ENCODE measurements around the gene MARCHF4. TPM values are rescaled to one million over a fixed set of nuclear protein-coding genes. Genes with fewer than 3 reads are reported as not detected.
A peak's percentile ranks its signal among the peaks of the same experiment; 100 is the strongest.

MARCHF4 gene
- total RNA-seq, 6 experiments from 2014 or later = 44.9 to 70.3 (median 48.2) TPM

DNA sequence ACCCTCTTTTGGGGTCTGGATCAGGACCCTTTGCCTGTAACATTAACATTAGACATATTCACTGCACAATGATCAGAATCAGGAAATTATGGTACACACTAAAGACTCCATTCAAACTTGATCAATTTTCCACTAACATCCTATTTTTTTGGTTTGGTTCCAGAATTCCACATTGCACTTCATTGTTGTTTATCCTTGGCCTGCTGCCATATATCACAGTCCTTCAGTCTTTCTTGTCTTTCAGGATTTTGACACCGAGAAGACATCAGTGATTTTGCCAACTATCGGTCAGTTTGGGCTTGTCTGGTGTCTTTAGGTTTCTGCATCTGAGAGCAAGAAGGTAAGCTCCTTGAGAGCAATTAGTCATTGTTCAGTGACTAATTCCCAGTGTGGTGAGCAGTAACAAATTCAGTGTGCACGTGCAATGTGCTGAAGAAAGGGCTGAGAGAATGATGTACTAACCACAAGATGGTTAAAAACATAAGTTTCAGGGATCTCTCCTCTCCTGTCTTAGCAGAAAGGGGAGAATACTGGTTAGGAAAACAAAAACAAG, 23.5 kb downstream of the MARCHF4 start:
- Mint-ChIP-seq H3K4me1 (ENCODE audit: low read depth) (peaks cover 93% of the 10 kb centered on the region), H3K4me3 (peak overlapping the region; percentile 55), H3K9me3 (no peaks in the 10 kb centered on the region), H3K27ac (peak overlapping the region; percentile 93), H3K27me3 (ENCODE audit: insufficient read depth) (no peaks in the 10 kb centered on the region; the same call in 1 of the 2 replicates), H3K36me3 (ENCODE audit: low read depth) (peaks cover 33% of the 10 kb centered on the region)
- DNase-seq = peak; percentile 87
- TF ChIP-seq, protein P1, sequence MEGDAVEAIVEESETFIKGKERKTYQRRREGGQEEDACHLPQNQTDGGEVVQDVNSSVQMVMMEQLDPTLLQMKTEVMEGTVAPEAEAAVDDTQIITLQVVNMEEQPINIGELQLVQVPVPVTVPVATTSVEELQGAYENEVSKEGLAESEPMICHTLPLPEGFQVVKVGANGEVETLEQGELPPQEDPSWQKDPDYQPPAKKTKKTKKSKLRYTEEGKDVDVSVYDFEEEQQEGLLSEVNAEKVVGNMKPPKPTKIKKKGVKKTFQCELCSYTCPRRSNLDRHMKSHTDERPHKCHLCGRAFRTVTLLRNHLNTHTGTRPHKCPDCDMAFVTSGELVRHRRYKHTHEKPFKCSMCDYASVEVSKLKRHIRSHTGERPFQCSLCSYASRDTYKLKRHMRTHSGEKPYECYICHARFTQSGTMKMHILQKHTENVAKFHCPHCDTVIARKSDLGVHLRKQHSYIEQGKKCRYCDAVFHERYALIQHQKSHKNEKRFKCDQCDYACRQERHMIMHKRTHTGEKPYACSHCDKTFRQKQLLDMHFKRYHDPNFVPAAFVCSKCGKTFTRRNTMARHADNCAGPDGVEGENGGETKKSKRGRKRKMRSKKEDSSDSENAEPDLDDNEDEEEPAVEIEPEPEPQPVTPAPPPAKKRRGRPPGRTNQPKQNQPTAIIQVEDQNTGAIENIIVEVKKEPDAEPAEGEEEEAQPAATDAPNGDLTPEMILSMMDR (IDR thresholded peaks at IDR 0.05) = 0 out of 2 replicates have a peak, but pooled peaks have one; percentile 12

DNA sequence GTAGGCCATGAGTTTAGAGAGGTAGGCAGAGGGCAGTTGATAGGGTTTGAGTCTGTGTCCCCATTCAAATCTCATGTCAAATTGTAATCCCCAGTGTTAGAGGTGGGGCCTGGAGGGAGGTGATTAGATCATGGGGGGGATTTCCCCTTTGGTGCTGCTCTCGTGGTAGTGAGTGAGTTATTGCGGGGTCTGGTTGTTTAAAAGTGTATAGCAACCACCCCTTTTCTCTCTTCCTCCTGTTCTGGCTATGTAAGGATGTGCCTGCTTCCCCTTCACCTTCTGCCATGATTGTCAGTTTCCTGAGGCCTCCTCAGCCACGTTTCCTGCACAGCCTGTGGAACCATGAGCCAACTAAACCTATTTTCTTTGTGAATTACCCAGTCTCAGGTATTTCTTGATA, 25.5 kb downstream of the MARCHF4 start:
- H3K4me1 Mint-ChIP-seq (ENCODE audit: low read depth) = peaks cover 90% of the 10 kb centered on the region

DNA sequence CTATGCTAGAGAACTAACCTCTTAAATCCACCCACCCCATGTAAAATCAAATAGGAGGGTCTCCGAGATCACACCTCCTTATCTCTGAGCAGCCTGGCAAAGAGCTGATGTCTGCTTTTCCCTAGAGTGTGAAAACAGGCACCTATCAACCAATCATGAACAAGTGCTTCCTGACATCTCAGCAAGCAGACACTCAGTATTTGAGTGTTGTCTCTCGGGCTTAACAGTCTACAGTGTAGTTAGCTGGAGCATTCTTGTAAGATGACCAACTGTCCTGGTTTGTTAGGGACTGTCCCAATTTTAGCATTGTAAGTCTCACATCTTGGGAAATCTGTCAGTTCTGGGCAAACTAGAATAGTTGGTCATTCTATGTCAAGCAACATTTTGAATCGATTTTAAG, 26.4 kb downstream of the MARCHF4 start:
- Mint-ChIP-seq H3K9me3 (no peaks in the 10 kb centered on the region), H3K4me3 (no peak overlapping the region), H3K36me3 (ENCODE audit: low read depth) (peaks cover 30% of the 10 kb centered on the region), H3K27ac (peak overlapping the region; percentile 82), H3K4me1 (ENCODE audit: low read depth) (peaks cover 90% of the 10 kb centered on the region), H3K27me3 (ENCODE audit: insufficient read depth) (peaks cover 1% of the 10 kb centered on the region; the same call in 1 of the 2 replicates)
- peak; percentile 47 for DNase-seq
- TF ChIP-seq, protein P1 (IDR thresholded peaks at IDR 0.05) = no peak

More for the DNA sequence above, 25.5 kb downstream of the MARCHF4 start:
- DNase-seq = no peak
- H3K9me3 Mint-ChIP-seq = no peaks in the 10 kb centered on the region
- H3K27me3 Mint-ChIP-seq (ENCODE audit: insufficient read depth) = peaks cover 1% of the 10 kb centered on the region; the same call in 1 of the 2 replicates
- no peak overlapping the region for H3K4me3 Mint-ChIP-seq
- peak overlapping the region; percentile 82 for H3K27ac Mint-ChIP-seq
- TF ChIP-seq, protein P1 (IDR thresholded peaks at IDR 0.05) = no peak
- H3K36me3 Mint-ChIP-seq (ENCODE audit: low read depth) = peaks cover 29% of the 10 kb centered on the region

DNA sequence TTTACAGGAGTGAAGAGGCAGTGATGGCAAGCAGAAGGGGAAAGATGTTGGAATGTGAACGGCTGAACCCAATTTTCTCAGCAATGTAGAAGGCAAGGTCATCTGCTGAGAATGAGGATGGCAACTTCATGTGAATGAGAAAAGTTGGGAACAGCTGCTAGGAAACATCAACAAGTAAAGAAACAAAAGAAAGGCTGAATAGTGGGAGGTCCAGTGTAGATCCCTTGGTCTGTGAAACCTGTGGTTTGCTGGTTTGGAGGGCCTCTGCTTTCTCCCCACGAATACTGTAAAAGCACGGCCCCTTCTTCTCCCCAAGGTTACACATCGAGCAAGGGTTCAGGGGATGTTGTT, 27.4 kb downstream of the MARCHF4 start:
- H3K9me3 Mint-ChIP-seq = no peaks in the 10 kb centered on the region
- DNase-seq = peak; percentile 29
- H3K27ac Mint-ChIP-seq = peak overlapping the region; percentile 82
- H3K4me1 Mint-ChIP-seq (ENCODE audit: low read depth) = peaks cover 90% of the 10 kb centered on the region
- H3K27me3 Mint-ChIP-seq (ENCODE audit: insufficient read depth) = peaks cover 1% of the 10 kb centered on the region; the same call in 1 of the 2 replicates
- peaks cover 24% of the 10 kb centered on the region for H3K36me3 Mint-ChIP-seq (ENCODE audit: low read depth)
- TF ChIP-seq, protein P1 (IDR thresholded peaks at IDR 0.05) = no peak
- peak overlapping the region; percentile 61; the same call in 1 of the 2 replicates for H3K4me3 Mint-ChIP-seq

DNA sequence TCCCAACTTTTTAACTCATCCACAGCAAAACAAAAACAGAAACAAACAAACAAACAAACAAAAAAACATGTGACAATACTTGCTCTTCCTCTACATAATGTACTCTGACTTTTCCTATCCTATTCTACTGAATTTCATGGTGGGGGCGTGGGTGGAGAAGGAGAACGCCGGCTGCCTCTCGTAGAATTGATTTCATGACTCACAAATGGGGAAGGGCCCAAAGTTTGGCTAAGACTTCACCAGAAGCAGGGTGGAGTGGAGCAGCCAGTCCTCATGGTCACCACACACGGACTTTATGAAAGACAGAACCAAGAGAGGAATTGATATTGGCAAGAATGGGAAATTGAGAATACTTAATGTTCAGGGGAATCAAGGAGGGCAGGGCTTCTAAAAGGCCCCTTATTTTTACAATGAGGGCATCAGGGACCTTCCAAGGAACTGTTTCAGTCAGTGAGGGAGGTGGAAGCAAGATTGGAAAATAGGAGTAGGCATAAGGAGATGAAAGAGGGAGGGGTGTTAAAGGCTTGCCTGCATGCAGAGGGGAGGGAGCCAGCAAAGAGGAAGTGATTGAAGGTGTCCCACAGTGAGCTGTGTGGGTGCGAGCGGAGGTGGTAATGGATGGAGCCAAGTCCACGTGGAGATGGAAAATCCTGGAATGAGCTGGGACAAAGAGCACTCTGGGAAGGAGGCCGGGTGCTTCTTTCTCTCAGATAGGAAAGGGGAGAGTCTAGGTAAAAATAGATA, 27.9 kb downstream of the MARCHF4 start:
- H3K9me3 Mint-ChIP-seq = no peaks in the 10 kb centered on the region
- H3K27ac Mint-ChIP-seq = peak overlapping the region; percentile 82
- DNase-seq = no peak
- H3K27me3 Mint-ChIP-seq (ENCODE audit: insufficient read depth) = peaks cover 1% of the 10 kb centered on the region; the same call in 1 of the 2 replicates
- TF ChIP-seq, protein P1 (IDR thresholded peaks at IDR 0.05) = no peak
- peaks cover 28% of the 10 kb centered on the region for H3K36me3 Mint-ChIP-seq (ENCODE audit: low read depth)
- peak overlapping the region; percentile 61 for H3K4me3 Mint-ChIP-seq
- peaks cover 90% of the 10 kb centered on the region for H3K4me1 Mint-ChIP-seq (ENCODE audit: low read depth)
